GM21381 (cell line): ENCODE measurements around the gene COX7A1.
"Not testable (repeated sequence)": the region's sequence is repeated elsewhere in the genome, so short reads cannot be mapped to it uniquely, and the experiment has no call there.

Experiments used
- ATAC-seq: cut with Tn5 transposase; IDR thresholded peaks from one replicate; pipeline ENCODE4 v1.9.1; 2021; ENCODE audit warnings: mild to moderate bottlenecking, moderate library complexity; ENCODE audit not compliant: unreplicated experiment

COX7A1 gene

DNA sequence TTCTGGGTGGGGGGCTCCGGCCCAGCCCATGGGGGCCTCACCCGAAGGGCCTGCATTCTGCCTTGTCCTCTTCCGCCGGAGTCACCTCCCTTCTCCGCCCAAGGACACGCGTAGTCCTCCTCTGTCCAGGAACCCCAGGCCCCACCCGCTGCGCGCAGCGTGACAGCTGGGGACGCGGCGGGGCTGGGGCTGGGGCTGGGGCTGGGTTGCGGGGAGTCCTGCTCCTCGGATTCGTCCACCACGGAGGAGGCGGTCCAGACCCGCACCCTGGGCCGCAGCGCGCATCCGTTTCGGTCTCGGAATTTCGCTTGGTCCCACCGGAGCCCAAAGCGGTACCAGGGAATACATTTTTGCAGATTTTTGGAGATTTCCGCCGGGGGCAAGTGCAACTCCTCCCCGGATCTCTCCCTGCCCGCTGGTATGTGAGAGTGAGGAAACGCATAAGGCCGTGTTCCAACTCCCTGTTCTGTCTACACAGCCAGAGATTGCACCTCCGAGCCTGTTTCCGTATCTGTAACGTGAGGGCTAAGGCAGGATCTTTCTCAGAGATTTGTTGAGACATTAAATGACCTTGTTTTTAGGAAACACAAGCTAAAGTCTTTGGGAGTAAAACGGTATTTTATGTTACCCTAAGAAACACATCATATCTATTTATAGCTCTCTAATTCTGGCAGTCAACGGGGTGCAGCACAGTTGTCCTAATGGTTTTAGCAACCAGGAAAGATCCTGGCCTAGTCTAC, at the start of gene COX7A1:
Gene COX7A1 (minus strand): TSS at position 96 of the 740 bp plus-strand sequence. CDS start 40 bp downstream, at position 56.
- no peak for ATAC-seq

GRCh38 chr19:36201684-36202083, 49.4 kb upstream of the COX7A1 start:
- ATAC-seq, result no peak

DNA sequence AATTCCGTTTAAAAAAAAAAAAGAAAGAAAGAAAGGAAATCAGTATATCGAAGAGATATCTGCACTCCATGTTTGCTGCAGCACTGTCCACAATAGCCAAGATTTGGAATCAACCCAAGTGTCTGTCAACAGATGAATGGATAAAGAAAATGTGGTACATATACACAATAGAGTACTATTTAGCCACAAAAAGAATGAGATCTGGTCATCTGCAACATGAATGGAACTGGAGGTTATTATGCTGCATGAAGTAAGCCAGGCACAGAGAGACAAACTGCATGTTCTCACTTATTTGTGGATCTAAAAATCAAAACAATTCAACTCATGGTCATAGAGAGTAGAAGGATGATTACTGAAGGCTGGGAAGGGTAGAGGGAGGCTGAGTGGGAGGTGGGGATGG, 45.9 kb upstream of the COX7A1 start:
- ATAC-seq, result no peak

DNA sequence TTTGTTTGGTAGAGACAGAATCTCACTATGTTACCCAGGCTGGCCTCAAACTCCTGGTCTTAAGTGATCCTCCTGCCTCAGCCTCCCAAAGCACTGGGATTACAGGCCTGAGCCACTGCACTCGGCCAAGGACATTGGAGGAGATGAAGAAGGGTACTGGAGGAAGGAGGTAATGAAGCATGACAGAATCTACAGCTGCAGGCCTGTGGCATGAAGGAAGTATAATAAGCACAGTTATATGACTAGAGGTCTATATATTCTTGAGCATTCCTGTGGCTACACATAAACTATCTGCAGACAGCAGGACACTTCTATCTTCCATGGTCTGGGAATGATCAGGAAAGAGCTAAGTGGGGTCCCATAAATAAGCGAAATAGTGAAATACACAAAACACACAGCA, 44.0 kb upstream of the COX7A1 start:
- ATAC-seq, result no peak

DNA sequence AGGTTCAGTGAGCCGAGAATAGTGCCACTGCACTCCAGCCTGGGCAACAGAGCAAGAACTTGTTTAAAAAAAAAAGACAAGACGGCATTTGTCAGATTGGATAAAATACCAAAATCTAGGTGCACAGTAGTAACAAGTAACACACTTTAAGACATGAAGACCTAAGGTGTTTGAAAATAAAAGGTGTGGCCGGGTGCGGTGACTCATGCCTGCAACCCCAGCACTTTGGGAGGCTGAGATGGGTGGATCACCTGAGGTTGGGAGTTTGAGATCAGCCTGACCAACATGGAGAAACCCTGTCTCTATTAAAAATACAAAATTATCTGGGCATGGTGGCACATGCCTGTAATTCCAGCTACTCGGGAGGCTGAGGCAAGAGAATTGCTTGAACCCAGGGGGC, 34.5 kb upstream of the COX7A1 start:
- ATAC-seq, result not testable (repeated sequence)

DNA sequence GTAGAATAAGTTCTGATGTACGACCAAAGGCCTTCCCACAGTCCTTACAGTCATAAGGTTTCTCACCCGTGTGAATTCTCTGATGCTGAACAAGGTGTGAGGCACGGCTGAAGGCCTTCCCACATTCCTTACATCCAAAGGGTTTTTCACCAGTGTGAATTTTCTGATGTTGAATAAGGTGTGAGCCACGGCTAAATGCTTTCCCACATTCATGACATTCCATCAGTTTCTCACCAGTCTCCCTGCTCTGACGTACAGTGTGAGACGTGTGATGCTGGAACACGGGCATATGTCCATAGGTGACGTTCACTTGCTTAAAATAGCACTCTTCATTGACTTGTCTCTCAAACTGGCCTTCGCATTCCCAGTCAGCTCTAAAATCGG, 31.0 kb upstream of the COX7A1 start:
- no peak for ATAC-seq

GRCh38 chr19:36182612-36183244, 30.5 kb upstream of the COX7A1 start:
- ATAC-seq, result no peak

- ATAC-seq, result not testable (repeated sequence)
Measured at GRCh38 chr19:36179077-36179476, 26.8 kb upstream of the COX7A1 start.

GRCh38 chr19:36173846-36174245, 21.6 kb upstream of the COX7A1 start:
- not testable (repeated sequence) for ATAC-seq

DNA sequence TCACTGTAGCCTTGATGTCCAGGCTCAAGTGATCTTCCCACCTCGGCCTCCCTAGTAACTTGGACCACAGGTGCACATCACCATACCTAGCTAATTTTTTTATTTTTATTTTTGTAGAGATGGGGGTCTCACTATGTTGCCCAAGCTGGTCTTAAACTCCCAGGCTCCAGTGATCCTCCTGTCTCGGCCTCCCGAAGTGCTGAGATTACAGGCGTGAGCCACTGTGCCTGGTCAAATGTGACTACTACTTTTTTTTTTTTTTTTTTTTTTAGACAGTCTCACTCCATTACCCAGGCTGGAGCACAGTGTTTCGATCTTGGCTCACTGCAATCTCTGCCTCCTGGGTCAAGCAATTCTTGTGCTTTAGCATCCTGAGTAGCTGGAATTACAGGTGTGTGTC, 20.6 kb upstream of the COX7A1 start:
- no peak for ATAC-seq

GRCh38 chr19:36169084-36169760, 17.0 kb upstream of the COX7A1 start:
- ATAC-seq, result no peak

DNA sequence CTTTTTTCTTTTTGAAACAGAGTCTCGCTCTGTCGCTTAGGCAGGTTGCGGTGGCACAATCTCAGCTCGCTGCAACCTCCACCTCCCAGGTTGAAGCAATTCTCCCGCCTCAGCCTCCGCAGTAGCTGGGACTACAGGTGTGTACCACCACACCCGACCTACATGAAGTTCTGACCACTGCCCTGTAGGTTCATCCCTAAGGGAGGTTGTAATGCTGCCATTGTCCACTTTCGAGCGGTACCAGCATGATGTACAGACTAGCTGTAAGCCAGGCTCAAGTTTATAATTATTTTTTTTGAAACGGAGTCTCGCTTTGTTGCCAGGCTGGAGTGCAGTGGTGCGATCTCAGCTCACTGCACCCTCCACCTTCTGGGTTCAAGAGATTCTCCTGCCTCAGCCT, 11.6 kb upstream of the COX7A1 start:
- no peak for ATAC-seq

DNA sequence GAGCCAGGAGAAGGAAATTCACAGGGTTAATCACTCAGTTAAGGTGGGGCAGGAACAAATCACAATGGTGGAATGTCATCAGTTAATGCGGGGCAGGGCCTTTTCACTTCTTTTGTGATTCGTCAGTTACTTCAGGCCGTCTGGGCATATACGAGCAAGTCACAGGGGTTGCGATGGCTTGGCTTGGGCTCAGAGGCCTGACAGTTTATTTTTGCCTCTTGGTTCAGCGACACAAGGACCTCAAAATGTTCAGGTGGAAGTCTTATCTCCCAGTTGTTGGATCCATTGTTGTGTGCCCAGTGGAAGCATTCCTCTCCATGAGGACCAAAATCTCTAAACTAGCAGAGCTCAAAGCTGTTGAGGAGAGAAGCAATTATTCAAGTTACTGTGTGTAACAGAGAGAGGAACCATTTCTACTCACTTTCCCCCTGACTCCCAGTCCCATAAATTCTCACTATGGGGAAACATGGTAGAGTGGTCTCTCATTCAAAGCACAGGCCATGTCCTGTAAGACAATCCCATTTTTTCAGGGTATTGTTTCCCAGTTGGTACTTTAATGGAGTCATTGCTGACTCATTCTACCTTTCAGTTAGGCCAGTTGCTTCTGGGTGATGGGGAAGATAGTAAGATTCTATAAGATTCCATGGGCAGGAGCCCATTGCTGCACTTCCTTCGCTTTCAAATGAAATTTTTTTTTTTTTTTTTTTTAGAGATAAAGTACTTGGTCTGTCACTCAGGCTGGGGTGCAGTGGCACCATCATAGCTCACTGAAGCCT, 8.8 kb upstream of the COX7A1 start:
- ATAC-seq, result no peak

- no peak for ATAC-seq
Measured at GRCh38 chr19:36153126-36153525, 879 bp upstream of the COX7A1 start.

- no peak for ATAC-seq
Measured at GRCh38 chr19:36152019-36152351, 262 bp downstream of the COX7A1 start.

- no peak for ATAC-seq
Measured at GRCh38 chr19:36151144-36152018, 866 bp downstream of the COX7A1 start.

DNA sequence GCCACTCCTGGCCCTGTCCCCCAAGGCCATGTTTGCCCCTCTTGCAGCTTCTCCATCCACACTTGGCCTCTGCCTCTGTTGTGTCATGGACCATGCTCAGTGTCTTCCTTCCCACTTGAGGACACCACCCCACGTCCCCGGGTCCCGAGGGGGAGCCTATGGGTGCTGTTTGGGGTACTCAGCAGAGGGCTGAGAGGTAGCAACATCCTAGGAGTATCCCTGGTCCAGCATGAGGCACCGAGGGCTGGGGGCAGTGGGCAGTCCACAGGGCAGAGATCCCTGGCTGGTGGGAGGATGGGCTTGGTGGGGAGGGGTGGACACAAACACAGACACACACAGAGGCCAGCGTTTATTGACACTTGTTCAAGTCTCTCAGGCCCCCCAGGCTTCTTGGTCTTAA, 1.7 kb downstream of the COX7A1 start:
- no peak for ATAC-seq

DNA sequence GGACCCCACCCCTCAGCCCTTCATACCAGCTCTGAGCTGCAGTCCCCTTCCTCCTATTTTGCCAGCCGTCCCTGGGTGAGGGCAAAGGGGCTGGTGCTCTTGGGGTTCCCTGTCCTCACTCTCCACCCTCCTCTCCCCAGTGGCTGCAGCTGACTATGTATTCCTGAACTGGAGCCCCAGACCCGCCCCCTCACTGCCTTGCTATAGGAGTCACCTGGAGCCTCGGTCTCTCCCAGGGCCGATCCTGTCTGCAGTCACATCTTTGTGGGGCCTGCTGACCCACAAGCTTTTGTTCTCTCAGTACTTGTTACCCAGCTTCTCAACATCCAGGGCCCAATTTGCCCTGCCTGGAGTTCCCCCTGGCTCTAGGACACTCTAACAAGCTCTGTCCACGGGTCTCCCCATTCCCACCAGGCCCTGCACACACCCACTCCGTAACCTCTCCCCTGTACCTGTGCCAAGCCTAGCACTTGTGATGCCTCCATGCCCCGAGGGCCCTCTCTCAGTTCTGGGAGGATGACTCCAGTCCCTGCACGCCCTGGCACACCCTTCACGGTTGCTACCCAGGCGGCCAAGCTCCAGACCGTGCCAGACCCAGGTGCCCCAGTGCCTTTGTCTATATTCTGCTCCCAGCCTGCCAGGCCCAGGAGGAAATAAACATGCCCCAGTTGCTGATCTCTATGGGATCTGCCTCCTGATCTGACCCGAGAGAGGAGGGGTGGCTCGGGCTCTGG, 2.4 kb downstream of the COX7A1 start:
- no peak for ATAC-seq

GRCh38 chr19:36144624-36145023, 7.6 kb downstream of the COX7A1 start:
- ATAC-seq, result no peak

GRCh38 chr19:36142496-36142895, 9.8 kb downstream of the COX7A1 start:
- ATAC-seq, result no peak
